IPS-NIHi7 (cell line): ENCODE results near the gene HDAC4.

ENCODE experiments used
- DNase-seq: peaks from one replicate; pipeline ENCODE4 v3.0.0; 2012; ENCODE audit warnings: mixed read lengths; ENCODE audit errors: extremely low spot score

Gene HDAC4

GRCh38 chr2:239383759-239384156, 17.1 kb downstream of the HDAC4 start:
- no peak for DNase-seq

GRCh38 chr2:239383036-239383758, 17.6 kb downstream of the HDAC4 start:
- no peak for DNase-seq

GRCh38 chr2:239382384-239382880, 18.4 kb downstream of the HDAC4 start:
- no peak for DNase-seq

- DNase-seq = peak; percentile 59
Observed at GRCh38 chr2:239381709-239382134, 19.1 kb downstream of the HDAC4 start.

GRCh38 chr2:239380831-239381708, 19.8 kb downstream of the HDAC4 start:
- DNase-seq = no peak

- DNase-seq = peak; percentile 55
Observed at GRCh38 chr2:239379641-239380170, 21.1 kb downstream of the HDAC4 start.

GRCh38 chr2:239378918-239379640, 21.7 kb downstream of the HDAC4 start:
- no peak for DNase-seq

GRCh38 chr2:239378021-239378917, 22.6 kb downstream of the HDAC4 start:
- DNase-seq = no peak

GRCh38 chr2:239377591-239377990, 23.2 kb downstream of the HDAC4 start:
- DNase-seq = no peak

- no peak for DNase-seq
Observed at GRCh38 chr2:239376942-239377531, 23.8 kb downstream of the HDAC4 start.

- DNase-seq = no peak
Observed at GRCh38 chr2:239376351-239376750, 24.5 kb downstream of the HDAC4 start.

- no peak for DNase-seq
Observed at GRCh38 chr2:239375278-239376061, 25.4 kb downstream of the HDAC4 start.

- no peak for DNase-seq
Observed at GRCh38 chr2:239374896-239375277, 25.9 kb downstream of the HDAC4 start.

- no peak for DNase-seq
Observed at GRCh38 chr2:239372835-239373234, 28.0 kb downstream of the HDAC4 start.

- no peak for DNase-seq
Observed at GRCh38 chr2:239371726-239372686, 28.8 kb downstream of the HDAC4 start.

- no peak for DNase-seq
Observed at GRCh38 chr2:239370876-239371725, 29.7 kb downstream of the HDAC4 start.

- DNase-seq = no peak
Observed at GRCh38 chr2:239370403-239370802, 30.4 kb downstream of the HDAC4 start.
